ENCODE measurements around the gene REEP1.

REEP1 gene

GRCh38 chr2:86225581-86225980 lies 111.8 kb downstream of the REEP1 start:
- DNase-seq (ENCODE audit: low read depth), result peak; percentile 22
- H3K4me3 ChIP-seq (replicated peaks; ENCODE audit: low read depth, low read length), result no peak overlapping the region
- TF ChIP-seq CTCF (IDR thresholded peaks at IDR 0.05; ENCODE audit: low read length, missing control alignments), result no peak

GRCh38 chr2:86224645-86225355 lies 112.6 kb downstream of the REEP1 start:
- no peak for DNase-seq (ENCODE audit: low read depth)
- TF ChIP-seq CTCF (IDR thresholded peaks at IDR 0.05; ENCODE audit: low read length, missing control alignments), result no peak
- no peak overlapping the region for H3K4me3 ChIP-seq (replicated peaks; ENCODE audit: low read depth, low read length)

GRCh38 chr2:86223927-86224560 lies 113.4 kb downstream of the REEP1 start:
- H3K4me3 ChIP-seq (replicated peaks; ENCODE audit: low read depth, low read length), result no peak overlapping the region
- DNase-seq (ENCODE audit: low read depth), result peak; percentile 8
- no peak for TF ChIP-seq CTCF (IDR thresholded peaks at IDR 0.05; ENCODE audit: low read length, missing control alignments)

GRCh38 chr2:86223140-86223926 lies 114.1 kb downstream of the REEP1 start:
- TF ChIP-seq CTCF (IDR thresholded peaks at IDR 0.05; ENCODE audit: low read length, missing control alignments), result no peak
- no peak overlapping the region for H3K4me3 ChIP-seq (replicated peaks; ENCODE audit: low read depth, low read length)
- peak; percentile 72 for DNase-seq (ENCODE audit: low read depth)

- peak; percentile 77 for DNase-seq (ENCODE audit: low read depth)
- TF ChIP-seq CTCF (IDR thresholded peaks at IDR 0.05; ENCODE audit: low read length, missing control alignments), result peak; percentile 93
- H3K4me3 ChIP-seq (replicated peaks; ENCODE audit: low read depth, low read length), result no peak overlapping the region
Observed at GRCh38 chr2:86221066-86221684, 116.3 kb downstream of the REEP1 start.

GRCh38 chr2:86219896-86220295 lies 117.5 kb downstream of the REEP1 start:
- TF ChIP-seq CTCF (IDR thresholded peaks at IDR 0.05; ENCODE audit: low read length, missing control alignments), result no peak
- no peak overlapping the region for H3K4me3 ChIP-seq (replicated peaks; ENCODE audit: low read depth, low read length)
- no peak for DNase-seq (ENCODE audit: low read depth)

Measured in fibroblast of pulmonary artery (primary cell).